Midbrain (tissue), 1 donor: ENCODE measurements around the gene USP2.

Source experiments
- DNase-seq: peaks from one replicate; lab custom pipeline; 2025; lab: John Stamatoyannopoulos, UW

Gene USP2

DNA sequence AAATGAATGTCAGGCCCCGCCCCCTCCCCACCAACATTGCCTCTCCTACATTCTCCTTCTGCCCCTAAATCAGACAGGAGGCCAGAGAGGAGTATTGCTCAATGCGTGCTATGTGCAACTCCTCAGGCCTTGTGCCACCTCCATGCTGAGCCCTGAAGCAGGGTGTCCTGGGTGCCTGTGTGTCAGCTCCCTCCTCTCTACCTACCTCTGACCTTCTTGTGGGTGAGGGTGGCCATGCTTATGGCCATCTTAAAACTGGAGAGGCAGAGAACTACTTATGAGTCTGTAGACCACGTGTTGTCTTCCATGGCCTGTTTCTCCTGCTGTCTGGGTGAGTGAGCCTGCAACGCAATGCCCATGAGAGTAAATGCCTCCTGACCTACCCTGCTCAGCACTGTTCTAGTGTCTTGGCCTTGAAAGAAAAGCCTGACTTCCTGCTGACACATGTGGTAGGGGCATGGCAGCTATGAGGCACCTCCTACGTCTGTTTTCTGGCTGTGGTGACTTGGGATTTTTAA lies 75.1 kb downstream of the USP2 start:
- DNase-seq: no peak

DNA sequence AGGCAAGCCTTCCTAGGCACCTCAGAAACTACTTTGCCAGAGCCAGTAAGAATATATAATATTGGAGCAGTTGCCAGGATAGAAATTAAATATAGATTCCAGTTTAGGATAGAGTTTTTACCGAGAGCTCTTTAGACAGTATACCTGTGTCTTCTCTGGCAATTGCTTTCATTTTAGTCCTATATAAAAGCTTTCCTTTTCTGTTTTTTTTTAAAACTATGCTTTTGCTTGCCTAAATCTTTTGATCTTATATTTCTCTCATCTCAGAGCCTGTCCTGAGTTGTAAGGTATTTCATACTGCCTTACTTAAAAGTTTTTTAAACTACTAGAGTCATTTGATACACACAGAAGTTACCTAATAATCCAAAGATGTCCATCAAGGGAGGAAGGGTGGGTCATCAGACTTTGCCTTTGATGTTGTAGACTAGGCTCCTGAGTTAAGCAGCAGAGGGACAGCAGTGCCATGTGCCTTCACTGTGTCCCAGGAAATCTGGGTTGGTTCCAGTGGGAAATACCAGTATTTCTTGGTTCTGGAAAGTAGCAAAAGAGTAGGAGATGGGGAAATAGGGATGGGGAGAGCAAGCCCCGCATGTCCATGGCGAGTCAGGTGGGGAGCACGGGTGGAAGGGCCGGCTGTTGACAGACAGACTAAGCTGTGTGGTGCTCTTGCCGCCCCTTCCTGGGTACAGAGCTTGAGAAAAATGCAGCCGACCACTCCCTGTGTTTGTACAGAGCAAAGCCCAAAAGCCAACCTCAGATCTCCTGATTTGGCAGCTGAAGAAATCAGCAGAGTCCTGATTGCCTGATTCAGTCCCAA lies 75.7 kb downstream of the USP2 start:
- DNase-seq: no peak
